Type B pancreatic cell (in vitro differentiated cells): ENCODE data around the gene ITCH. TPM values are rescaled to one million over a fixed set of nuclear protein-coding genes. Genes with fewer than 3 reads are reported as not detected.

ENCODE experiments used
- DNase-seq: peaks from one replicate; pipeline ENCODE4 v3.0.0; 2021; ENCODE audit warnings: mixed read lengths; ENCODE audit not compliant: unreplicated experiment; ENCODE audit errors: extremely low spot score
- H3K27ac Mint-ChIP-seq: 2 replicates; pipeline ENCODE4 v1.8.0; 2021; ENCODE audit warnings: mild to moderate bottlenecking, mixed read lengths
- H3K27me3 Mint-ChIP-seq: 2 replicates; pipeline ENCODE4 v1.8.0; 2021; ENCODE audit warnings: mixed read lengths
- H3K36me3 Mint-ChIP-seq: 2 replicates; pipeline ENCODE4 v1.8.0; 2021; ENCODE audit warnings: mixed read lengths
- H3K4me1 Mint-ChIP-seq: one replicate; pipeline ENCODE4 v1.8.0; 2021; ENCODE audit warnings: mixed read lengths; ENCODE audit not compliant: unreplicated experiment
- H3K4me3 Mint-ChIP-seq: 2 replicates; pipeline ENCODE4 v1.8.0; 2021; ENCODE audit warnings: mild to moderate bottlenecking, mixed read lengths
- H3K9me3 Mint-ChIP-seq: 2 replicates; pipeline ENCODE4 v1.8.0; 2021; ENCODE audit warnings: mixed read lengths
- total RNA-seq: library from RNA; stranded (reverse); gene quantifications from 2 replicates; pipeline ENCODE4 v1.2.1, GENCODE V29; 2021; ENCODE audit warnings: low replicate concordance
- TF ChIP-seq, protein P1 (sequence below): fragments of 200-600 bp; sonication (generic); conservative IDR thresholded peaks from 2 replicates; pipeline ENCODE4 v1.5.0; 2021; ENCODE audit warnings: antibody characterized with exemption, mild to moderate bottlenecking

The ITCH gene
- total RNA-seq, 1 donor from 2014 or later = 77.2 TPM

DNA sequence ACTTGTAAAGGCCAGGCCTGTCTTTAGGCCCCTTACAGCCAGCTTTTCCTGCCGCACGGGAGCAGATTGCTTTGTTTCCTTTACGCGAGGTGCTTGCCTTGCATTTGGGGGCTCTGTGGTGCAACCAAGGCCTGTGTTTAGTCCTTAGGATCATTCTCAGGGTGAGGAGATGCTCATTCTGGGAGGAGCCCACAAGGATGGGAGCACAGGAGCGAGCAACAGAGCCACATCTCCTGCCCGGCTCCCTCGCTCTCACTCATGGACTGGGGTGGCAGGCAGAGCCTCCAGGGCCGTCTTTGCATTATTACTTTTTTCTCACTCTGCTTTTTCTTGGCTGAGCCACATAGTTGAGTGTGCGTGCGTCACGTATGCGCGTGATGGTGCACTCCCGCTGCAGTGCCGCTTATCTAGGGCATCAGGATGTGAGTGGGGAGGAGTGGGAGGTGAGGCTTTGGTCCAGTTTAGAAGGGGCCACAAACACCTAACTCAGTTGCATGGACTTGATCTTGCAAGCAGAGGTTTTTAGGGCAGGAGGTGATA, 172.3 kb downstream of the ITCH start:
- H3K27ac Mint-ChIP-seq = peak overlapping the region; percentile 46
- H3K36me3 Mint-ChIP-seq = peaks cover 42% of the 10 kb centered on the region
- peaks cover 9% of the 10 kb centered on the region for H3K4me1 Mint-ChIP-seq
- TF ChIP-seq, protein P1, sequence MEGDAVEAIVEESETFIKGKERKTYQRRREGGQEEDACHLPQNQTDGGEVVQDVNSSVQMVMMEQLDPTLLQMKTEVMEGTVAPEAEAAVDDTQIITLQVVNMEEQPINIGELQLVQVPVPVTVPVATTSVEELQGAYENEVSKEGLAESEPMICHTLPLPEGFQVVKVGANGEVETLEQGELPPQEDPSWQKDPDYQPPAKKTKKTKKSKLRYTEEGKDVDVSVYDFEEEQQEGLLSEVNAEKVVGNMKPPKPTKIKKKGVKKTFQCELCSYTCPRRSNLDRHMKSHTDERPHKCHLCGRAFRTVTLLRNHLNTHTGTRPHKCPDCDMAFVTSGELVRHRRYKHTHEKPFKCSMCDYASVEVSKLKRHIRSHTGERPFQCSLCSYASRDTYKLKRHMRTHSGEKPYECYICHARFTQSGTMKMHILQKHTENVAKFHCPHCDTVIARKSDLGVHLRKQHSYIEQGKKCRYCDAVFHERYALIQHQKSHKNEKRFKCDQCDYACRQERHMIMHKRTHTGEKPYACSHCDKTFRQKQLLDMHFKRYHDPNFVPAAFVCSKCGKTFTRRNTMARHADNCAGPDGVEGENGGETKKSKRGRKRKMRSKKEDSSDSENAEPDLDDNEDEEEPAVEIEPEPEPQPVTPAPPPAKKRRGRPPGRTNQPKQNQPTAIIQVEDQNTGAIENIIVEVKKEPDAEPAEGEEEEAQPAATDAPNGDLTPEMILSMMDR = no peak
- no peak overlapping the region for H3K4me3 Mint-ChIP-seq
- no peaks in the 10 kb centered on the region for H3K9me3 Mint-ChIP-seq
- DNase-seq = no peak
- no peaks in the 10 kb centered on the region for H3K27me3 Mint-ChIP-seq

- H3K27me3 Mint-ChIP-seq = no peaks in the 10 kb centered on the region
- H3K4me1 Mint-ChIP-seq = peaks cover 5% of the 10 kb centered on the region
- no peak overlapping the region for H3K4me3 Mint-ChIP-seq
- TF ChIP-seq, protein P1 = no peak
- H3K9me3 Mint-ChIP-seq = no peaks in the 10 kb centered on the region
- DNase-seq = no peak
- peak overlapping the region; percentile 46 for H3K27ac Mint-ChIP-seq
- H3K36me3 Mint-ChIP-seq = peaks cover 43% of the 10 kb centered on the region
Observed at GRCh38 chr20:34535857-34536256, 172.8 kb downstream of the ITCH start.

GRCh38 chr20:34536798-34537394, 173.8 kb downstream of the ITCH start:
- no peak for DNase-seq
- Mint-ChIP-seq H3K27ac (peak overlapping the region; percentile 57), H3K36me3 (peaks cover 51% of the 10 kb centered on the region), H3K9me3 (no peaks in the 10 kb centered on the region), H3K27me3 (no peaks in the 10 kb centered on the region), H3K4me3 (no peak overlapping the region), H3K4me1 (no peaks in the 10 kb centered on the region)
- TF ChIP-seq, protein P1 = peak; percentile 64

GRCh38 chr20:34537651-34538050, 174.6 kb downstream of the ITCH start:
- TF ChIP-seq, protein P1 = no peak
- no peak for DNase-seq
- Mint-ChIP-seq H3K4me1 (no peaks in the 10 kb centered on the region), H3K27ac (no peak overlapping the region), H3K27me3 (no peaks in the 10 kb centered on the region), H3K36me3 (peaks cover 51% of the 10 kb centered on the region), H3K4me3 (no peak overlapping the region), H3K9me3 (no peaks in the 10 kb centered on the region)

DNA sequence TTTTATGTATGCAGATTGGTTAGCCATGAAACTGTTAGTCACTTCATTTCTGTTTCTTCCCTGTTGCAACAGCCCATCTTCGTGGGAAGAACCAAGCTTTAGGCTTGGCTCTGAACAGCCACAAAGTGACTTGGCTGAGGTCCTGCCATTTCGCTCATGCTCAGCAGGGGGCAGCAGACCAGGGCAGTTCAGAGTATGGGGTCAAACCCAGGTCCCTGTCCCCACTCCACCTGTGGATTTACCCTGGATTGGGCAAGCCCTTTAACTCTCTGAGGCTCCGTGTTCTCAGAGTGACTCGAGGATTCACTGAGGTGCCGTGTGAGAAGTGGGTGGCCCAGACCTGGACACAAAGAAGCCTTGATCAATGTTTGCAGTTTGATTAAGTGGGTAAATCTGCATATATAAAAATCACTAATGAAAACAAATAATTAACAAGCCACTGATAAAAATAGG, 175.6 kb downstream of the ITCH start:
- Mint-ChIP-seq H3K36me3 (peaks cover 55% of the 10 kb centered on the region), H3K27ac (peak overlapping the region; percentile 36), H3K4me1 (peaks cover 6% of the 10 kb centered on the region), H3K27me3 (no peaks in the 10 kb centered on the region), H3K4me3 (no peak overlapping the region), H3K9me3 (no peaks in the 10 kb centered on the region)
- DNase-seq = no peak
- TF ChIP-seq, protein P1 = peak; percentile 89
